WTC11 (cell line): Measurements from ENCODE around the gene PLPPR4. TPM values are rescaled to one million over a fixed set of nuclear protein-coding genes. Genes with fewer than 3 reads are reported as not detected.
A peak's percentile ranks its signal among the peaks of the same experiment; 100 is the strongest.

Experiments
- ATAC-seq: fragments of 200-7000 bp; cut with Tn5 transposase; 2 replicates; pipeline ENCODE4 v1.10.0; 2021; ENCODE audit warnings: mild to moderate bottlenecking, moderate library complexity
- CTCF ChIA-PET: fragments of 300-600 bp; sonication (Branson Sonifier 250); formaldehyde crosslinking; loops from one replicate; lab custom pipeline; 2021; ENCODE audit warnings: antibody characterized with exemption; lab: Charles Lee
- POLR2A ChIA-PET: fragments of 350-600 bp; sonication (Branson Sonifier 250); formaldehyde crosslinking; loops from one replicate; lab custom pipeline; 2021; ENCODE audit warnings: antibody characterized with exemption; lab: Charles Lee
- DNase-seq: peaks from one replicate; pipeline ENCODE4 v3.0.0; 2021; ENCODE audit warnings: low spot score
- H3K27ac Mint-ChIP-seq: 2 replicates; pipeline ENCODE4 v1.8.0; 2021; ENCODE audit warnings: mixed read lengths
- H3K27me3 Mint-ChIP-seq: 2 replicates; pipeline ENCODE4 v1.8.0; 2021; ENCODE audit warnings: low read depth, mild to moderate bottlenecking, moderate library complexity, mixed read lengths
- H3K36me3 Mint-ChIP-seq: 2 replicates; pipeline ENCODE4 v1.8.0; 2021; ENCODE audit warnings: mixed read lengths
- H3K4me1 Mint-ChIP-seq: 2 replicates; pipeline ENCODE4 v1.8.0; 2022; ENCODE audit warnings: mixed read lengths
- H3K4me3 Mint-ChIP-seq: 2 replicates; pipeline ENCODE4 v1.8.0; 2021; ENCODE audit warnings: mild to moderate bottlenecking, moderate library complexity, mixed read lengths
- H3K9me3 Mint-ChIP-seq: 2 replicates; pipeline ENCODE4 v1.8.0; 2021; ENCODE audit warnings: mixed read lengths
- ESRRA ChIP-seq: sonication (generic); formaldehyde crosslinking; IDR thresholded peaks from 2 replicates; pipeline ENCODE4 v1.8.1; 2022; ENCODE audit warnings: mild to moderate bottlenecking, missing genetic modification reagents, borderline replicate concordance
- ETV6 ChIP-seq: sonication (generic); formaldehyde crosslinking; IDR thresholded peaks from 2 replicates; pipeline ENCODE4 v1.8.1; 2022; ENCODE audit warnings: mild to moderate bottlenecking, missing genetic modification reagents
- GRHL2 ChIP-seq: fragments of 250-450 bp; sonication (Bioruptor Pico); IDR thresholded peaks from 2 replicates; pipeline ENCODE4 v1.8.0; 2022; ENCODE audit warnings: mild to moderate bottlenecking, moderate library complexity; ENCODE audit not compliant: insufficient replicate concordance, severe bottlenecking
- JAZF1 ChIP-seq: fragments of 250-450 bp; sonication (Bioruptor Pico); IDR thresholded peaks from 2 replicates; pipeline ENCODE4 v1.9.0; 2021; ENCODE audit warnings: moderate library complexity, mild to moderate bottlenecking, inconsistent platforms
- JUN ChIP-seq: sonication (generic); formaldehyde crosslinking; IDR thresholded peaks from 2 replicates; pipeline ENCODE4 v1.8.0; 2023; ENCODE audit warnings: mild to moderate bottlenecking, missing genetic modification reagents
- KAT7 ChIP-seq: sonication (generic); formaldehyde crosslinking; IDR thresholded peaks from 2 replicates; pipeline ENCODE4 v1.8.1; 2023; ENCODE audit warnings: missing genetic modification reagents, mild to moderate bottlenecking, borderline replicate concordance
- MXD4 ChIP-seq: fragments of 250-450 bp; sonication (Bioruptor Pico); IDR thresholded peaks from 2 replicates; pipeline ENCODE4 v1.8.0; 2021; ENCODE audit warnings: mild to moderate bottlenecking, moderate library complexity, borderline replicate concordance
- MYBL2 ChIP-seq: sonication (generic); formaldehyde crosslinking; IDR thresholded peaks from 2 replicates; pipeline ENCODE4 v1.8.1; 2023; ENCODE audit warnings: mild to moderate bottlenecking, moderate library complexity, missing genetic modification reagents
- NFYB ChIP-seq: sonication (generic); formaldehyde crosslinking; conservative IDR thresholded peaks from 2 replicates; pipeline ENCODE4 v1.8.0; 2022; ENCODE audit warnings: low read depth, missing genetic modification reagents
- NR3C1 ChIP-seq: sonication (generic); formaldehyde crosslinking; conservative IDR thresholded peaks from 2 replicates; pipeline ENCODE4 v1.8.1; 2023; ENCODE audit warnings: low read depth, mild to moderate bottlenecking, missing genetic modification reagents
- OVOL2 ChIP-seq: fragments of 250-450 bp; sonication (Bioruptor Pico); IDR thresholded peaks from 2 replicates; pipeline ENCODE4 v1.9.0; 2021; ENCODE audit warnings: mild to moderate bottlenecking, borderline replicate concordance
- TCF7 ChIP-seq: sonication (generic); formaldehyde crosslinking; IDR thresholded peaks from 2 replicates; pipeline ENCODE4 v1.8.0; 2022; ENCODE audit warnings: mild to moderate bottlenecking, low read depth, missing genetic modification reagents, moderate library complexity
- TEAD1 ChIP-seq: sonication (generic); formaldehyde crosslinking; IDR thresholded peaks from 2 replicates; pipeline ENCODE4 v1.8.0; 2022; ENCODE audit warnings: mild to moderate bottlenecking, missing genetic modification reagents
- TP53 ChIP-seq: sonication (generic); formaldehyde crosslinking; IDR thresholded peaks from 2 replicates; pipeline ENCODE4 v1.8.1; 2023; ENCODE audit warnings: mild to moderate bottlenecking, missing genetic modification reagents
- ZNF121 ChIP-seq: sonication (generic); formaldehyde crosslinking; IDR thresholded peaks from 2 replicates; pipeline ENCODE4 v1.8.0; 2023; ENCODE audit warnings: missing genetic modification reagents
- ZNF232 ChIP-seq: sonication (generic); formaldehyde crosslinking; IDR thresholded peaks from 2 replicates; pipeline ENCODE4 v1.8.0; 2022; ENCODE audit warnings: mild to moderate bottlenecking, missing genetic modification reagents
- ZNF416 ChIP-seq: fragments of 250-450 bp; sonication (Bioruptor Pico); IDR thresholded peaks from 2 replicates; pipeline ENCODE4 v1.9.0; 2021; ENCODE audit warnings: mild to moderate bottlenecking, inconsistent platforms
- ZNF671 ChIP-seq: fragments of 250-450 bp; sonication (Bioruptor Pico); IDR thresholded peaks from 2 replicates; pipeline ENCODE4 v1.8.0; 2021; ENCODE audit warnings: mild to moderate bottlenecking
- total RNA-seq: library from RNA; stranded (reverse); gene quantifications from 3 replicates; pipeline ENCODE4 v1.2.3, GENCODE V29; 2021
- TF ChIP-seq, protein P1 (sequence below): sonication (generic); formaldehyde crosslinking; IDR thresholded peaks from 2 replicates; pipeline ENCODE4 v1.8.0; 2023; ENCODE audit warnings: missing genetic modification reagents, mild to moderate bottlenecking, borderline replicate concordance
- TF ChIP-seq, protein P2 (sequence below): sonication (generic); formaldehyde crosslinking; IDR thresholded peaks from 2 replicates; pipeline ENCODE4 v1.8.1; 2022; ENCODE audit warnings: mild to moderate bottlenecking, moderate library complexity, missing genetic modification reagents
- TF ChIP-seq, protein P3 (sequence below): fragments of 250-450 bp; sonication (Bioruptor Pico); conservative IDR thresholded peaks from 2 replicates; pipeline ENCODE4 v1.9.0; 2021; ENCODE audit warnings: mild to moderate bottlenecking
- TF ChIP-seq, protein P4 (sequence below): sonication (generic); formaldehyde crosslinking; conservative IDR thresholded peaks from 2 replicates; pipeline ENCODE4 v1.8.1; 2022; ENCODE audit warnings: mild to moderate bottlenecking, missing genetic modification reagents
- TF ChIP-seq, protein P5 (sequence below): sonication (generic); formaldehyde crosslinking; IDR thresholded peaks from 2 replicates; pipeline ENCODE4 v1.8.1; 2022; ENCODE audit warnings: low read depth, missing genetic modification reagents, borderline replicate concordance
- TF ChIP-seq, protein P6 (sequence below): sonication (generic); formaldehyde crosslinking; IDR thresholded peaks from 2 replicates; pipeline ENCODE4 v1.8.1; 2023; ENCODE audit warnings: mild to moderate bottlenecking, moderate library complexity, missing genetic modification reagents

PLPPR4 gene
- total RNA-seq, 1 experiment from 2014 or later: 1.3 TPM

DNA sequence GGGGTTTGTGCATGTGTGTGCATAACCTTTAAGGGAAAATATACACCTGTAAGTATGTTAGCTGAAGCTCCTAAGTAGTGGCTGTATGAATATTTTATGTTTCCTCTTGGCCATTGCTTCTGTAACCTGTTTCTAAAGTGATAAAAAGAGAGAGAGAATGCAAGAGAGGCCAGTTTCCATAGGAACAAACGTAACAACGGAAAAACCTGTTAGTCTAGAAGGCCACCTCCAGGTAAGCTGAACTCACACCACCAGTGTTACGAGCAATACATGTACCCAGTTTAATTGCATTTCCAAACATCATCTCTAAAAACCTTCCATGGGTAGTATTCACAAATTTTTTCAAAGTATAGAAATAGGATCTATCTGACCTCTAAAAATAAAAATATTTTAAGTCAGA lies 63.1 kb downstream of the PLPPR4 start (continued):
- no peak for TF ChIP-seq ZNF671 (CRISPR knock-in tag)
- TF ChIP-seq ETV6 (CRISPR knock-in tag): no peak
- TF ChIP-seq NFYB: no peak
- no peak for TF ChIP-seq ZNF121
- TF ChIP-seq, protein P1, sequence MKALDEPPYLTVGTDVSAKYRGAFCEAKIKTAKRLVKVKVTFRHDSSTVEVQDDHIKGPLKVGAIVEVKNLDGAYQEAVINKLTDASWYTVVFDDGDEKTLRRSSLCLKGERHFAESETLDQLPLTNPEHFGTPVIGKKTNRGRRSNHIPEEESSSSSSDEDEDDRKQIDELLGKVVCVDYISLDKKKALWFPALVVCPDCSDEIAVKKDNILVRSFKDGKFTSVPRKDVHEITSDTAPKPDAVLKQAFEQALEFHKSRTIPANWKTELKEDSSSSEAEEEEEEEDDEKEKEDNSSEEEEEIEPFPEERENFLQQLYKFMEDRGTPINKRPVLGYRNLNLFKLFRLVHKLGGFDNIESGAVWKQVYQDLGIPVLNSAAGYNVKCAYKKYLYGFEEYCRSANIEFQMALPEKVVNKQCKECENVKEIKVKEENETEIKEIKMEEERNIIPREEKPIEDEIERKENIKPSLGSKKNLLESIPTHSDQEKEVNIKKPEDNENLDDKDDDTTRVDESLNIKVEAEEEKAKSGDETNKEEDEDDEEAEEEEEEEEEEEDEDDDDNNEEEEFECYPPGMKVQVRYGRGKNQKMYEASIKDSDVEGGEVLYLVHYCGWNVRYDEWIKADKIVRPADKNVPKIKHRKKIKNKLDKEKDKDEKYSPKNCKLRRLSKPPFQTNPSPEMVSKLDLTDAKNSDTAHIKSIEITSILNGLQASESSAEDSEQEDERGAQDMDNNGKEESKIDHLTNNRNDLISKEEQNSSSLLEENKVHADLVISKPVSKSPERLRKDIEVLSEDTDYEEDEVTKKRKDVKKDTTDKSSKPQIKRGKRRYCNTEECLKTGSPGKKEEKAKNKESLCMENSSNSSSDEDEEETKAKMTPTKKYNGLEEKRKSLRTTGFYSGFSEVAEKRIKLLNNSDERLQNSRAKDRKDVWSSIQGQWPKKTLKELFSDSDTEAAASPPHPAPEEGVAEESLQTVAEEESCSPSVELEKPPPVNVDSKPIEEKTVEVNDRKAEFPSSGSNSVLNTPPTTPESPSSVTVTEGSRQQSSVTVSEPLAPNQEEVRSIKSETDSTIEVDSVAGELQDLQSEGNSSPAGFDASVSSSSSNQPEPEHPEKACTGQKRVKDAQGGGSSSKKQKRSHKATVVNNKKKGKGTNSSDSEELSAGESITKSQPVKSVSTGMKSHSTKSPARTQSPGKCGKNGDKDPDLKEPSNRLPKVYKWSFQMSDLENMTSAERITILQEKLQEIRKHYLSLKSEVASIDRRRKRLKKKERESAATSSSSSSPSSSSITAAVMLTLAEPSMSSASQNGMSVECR (CRISPR knock-in tag): no peak
- TF ChIP-seq, protein P2, sequence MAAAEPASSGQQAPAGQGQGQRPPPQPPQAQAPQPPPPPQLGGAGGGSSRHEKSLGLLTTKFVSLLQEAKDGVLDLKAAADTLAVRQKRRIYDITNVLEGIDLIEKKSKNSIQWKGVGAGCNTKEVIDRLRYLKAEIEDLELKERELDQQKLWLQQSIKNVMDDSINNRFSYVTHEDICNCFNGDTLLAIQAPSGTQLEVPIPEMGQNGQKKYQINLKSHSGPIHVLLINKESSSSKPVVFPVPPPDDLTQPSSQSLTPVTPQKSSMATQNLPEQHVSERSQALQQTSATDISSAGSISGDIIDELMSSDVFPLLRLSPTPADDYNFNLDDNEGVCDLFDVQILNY: no peak
- TF ChIP-seq, protein P3, sequence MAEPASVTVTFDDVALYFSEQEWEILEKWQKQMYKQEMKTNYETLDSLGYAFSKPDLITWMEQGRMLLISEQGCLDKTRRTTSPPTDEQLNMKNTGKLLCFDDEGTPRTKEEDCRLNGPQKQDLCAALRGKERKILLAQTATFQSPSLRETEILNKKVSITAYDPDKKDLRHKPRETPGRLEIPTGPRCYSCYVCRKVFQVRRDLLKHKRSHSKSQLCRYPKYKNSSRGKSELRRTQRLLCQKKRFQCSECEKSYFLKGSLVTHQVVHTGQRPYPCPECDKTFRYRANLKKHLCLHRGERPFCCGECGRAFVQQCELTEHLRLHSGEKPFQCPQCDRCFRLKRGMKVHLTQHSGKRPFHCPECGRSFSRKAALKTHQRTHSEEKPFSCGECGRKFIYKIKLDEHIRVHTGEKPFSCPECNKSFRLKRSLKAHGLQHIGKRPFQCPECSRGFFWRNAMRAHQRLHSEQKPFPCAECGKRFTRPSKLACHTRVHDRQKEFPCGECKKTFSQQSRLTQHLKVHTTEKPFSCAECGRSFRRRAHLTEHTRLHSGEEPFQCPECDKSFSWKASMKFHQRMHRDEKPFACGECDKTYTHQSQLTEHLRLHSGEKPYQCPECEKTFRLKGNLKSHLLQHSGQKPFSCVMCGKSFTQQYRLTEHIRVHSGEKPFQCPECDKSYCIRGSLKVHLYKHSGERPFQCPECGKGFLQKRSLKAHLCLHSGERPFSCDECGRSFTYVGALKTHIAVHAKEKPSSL: no peak
- no peak for TF ChIP-seq ZNF232 (CRISPR knock-in tag)
- TF ChIP-seq, protein P4, sequence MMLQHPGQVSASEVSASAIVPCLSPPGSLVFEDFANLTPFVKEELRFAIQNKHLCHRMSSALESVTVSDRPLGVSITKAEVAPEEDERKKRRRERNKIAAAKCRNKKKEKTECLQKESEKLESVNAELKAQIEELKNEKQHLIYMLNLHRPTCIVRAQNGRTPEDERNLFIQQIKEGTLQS (CRISPR knock-in tag): no peak
- TF ChIP-seq KAT7 (CRISPR knock-in tag): no peak
- TF ChIP-seq TP53 (CRISPR knock-in tag): no peak
- no peak for TF ChIP-seq GRHL2 (CRISPR knock-in tag)
- no peak for TF ChIP-seq NR3C1 (CRISPR knock-in tag)
- TF ChIP-seq, all 79 proteins: peak for 0

DNA sequence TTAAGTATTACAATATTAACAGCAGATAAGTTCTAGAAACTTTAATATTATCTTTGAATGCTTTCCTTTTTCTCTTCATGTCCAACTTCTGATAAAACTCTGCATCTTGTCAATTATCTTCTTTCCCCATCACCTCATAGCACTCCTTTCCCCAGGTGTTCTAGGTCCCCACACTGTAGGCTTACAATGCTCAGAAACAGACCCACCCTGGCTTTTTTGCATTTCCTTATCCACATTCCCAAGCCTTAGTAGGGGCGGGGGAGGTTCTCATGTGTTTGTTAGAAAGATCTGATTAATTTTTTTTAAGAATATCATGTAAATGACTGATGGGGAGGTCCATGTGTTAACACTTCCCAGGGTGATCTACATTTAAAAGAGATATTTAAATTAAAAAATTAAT lies 63.9 kb downstream of the PLPPR4 start:
- ChIA-PET POLR2A (no interaction called here), CTCF (interaction anchor here (0.7 kb wide), 1 partner anchor 45 kb away, joined by 3 read pairs; no protein-coding TSS in a partner anchor)
- Mint-ChIP-seq H3K9me3 (no peaks in the 10 kb centered on the region), H3K4me1 (peaks cover 41% of the 10 kb centered on the region), H3K27me3 (no peaks in the 10 kb centered on the region), H3K36me3 (no peaks in the 10 kb centered on the region), H3K27ac (peak overlapping the region; percentile 46; the same call in 1 of the 2 replicates), H3K4me3 (peak overlapping the region; percentile 10)
- ATAC-seq: peak; percentile 79
- no peak for DNase-seq
- TF ChIP-seq NFYB (no peak), TCF7 (CRISPR knock-in tag) (no peak), JUN (CRISPR knock-in tag) (no peak), MXD4 (CRISPR knock-in tag) (no peak), MYBL2 (no peak), OVOL2 (CRISPR knock-in tag) (no peak), ZNF416 (CRISPR knock-in tag) (no peak), ESRRA (CRISPR knock-in tag) (no peak), KAT7 (CRISPR knock-in tag) (no peak), JAZF1 (no peak), TEAD1 (CRISPR knock-in tag) (no peak)
- TF ChIP-seq, protein P5, sequence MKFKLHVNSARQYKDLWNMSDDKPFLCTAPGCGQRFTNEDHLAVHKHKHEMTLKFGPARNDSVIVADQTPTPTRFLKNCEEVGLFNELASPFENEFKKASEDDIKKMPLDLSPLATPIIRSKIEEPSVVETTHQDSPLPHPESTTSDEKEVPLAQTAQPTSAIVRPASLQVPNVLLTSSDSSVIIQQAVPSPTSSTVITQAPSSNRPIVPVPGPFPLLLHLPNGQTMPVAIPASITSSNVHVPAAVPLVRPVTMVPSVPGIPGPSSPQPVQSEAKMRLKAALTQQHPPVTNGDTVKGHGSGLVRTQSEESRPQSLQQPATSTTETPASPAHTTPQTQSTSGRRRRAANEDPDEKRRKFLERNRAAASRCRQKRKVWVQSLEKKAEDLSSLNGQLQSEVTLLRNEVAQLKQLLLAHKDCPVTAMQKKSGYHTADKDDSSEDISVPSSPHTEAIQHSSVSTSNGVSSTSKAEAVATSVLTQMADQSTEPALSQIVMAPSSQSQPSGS (CRISPR knock-in tag): no peak
- TF ChIP-seq, protein P6, sequence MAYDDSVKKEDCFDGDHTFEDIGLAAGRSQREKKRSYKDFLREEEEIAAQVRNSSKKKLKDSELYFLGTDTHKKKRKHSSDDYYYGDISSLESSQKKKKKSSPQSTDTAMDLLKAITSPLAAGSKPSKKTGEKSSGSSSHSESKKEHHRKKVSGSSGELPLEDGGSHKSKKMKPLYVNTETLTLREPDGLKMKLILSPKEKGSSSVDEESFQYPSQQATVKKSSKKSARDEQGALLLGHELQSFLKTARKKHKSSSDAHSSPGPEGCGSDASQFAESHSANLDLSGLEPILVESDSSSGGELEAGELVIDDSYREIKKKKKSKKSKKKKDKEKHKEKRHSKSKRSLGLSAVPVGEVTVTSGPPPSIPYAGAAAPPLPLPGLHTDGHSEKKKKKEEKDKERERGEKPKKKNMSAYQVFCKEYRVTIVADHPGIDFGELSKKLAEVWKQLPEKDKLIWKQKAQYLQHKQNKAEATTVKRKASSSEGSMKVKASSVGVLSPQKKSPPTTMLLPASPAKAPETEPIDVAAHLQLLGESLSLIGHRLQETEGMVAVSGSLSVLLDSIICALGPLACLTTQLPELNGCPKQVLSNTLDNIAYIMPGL (CRISPR knock-in tag): no peak
